GM18907 (cell line): ENCODE measurements around the gene TCEANC2.

ENCODE experiments used
- ATAC-seq: cut with Tn5 transposase; IDR thresholded peaks from one replicate; pipeline ENCODE4 v1.9.1; 2021; ENCODE audit warnings: mild to moderate bottlenecking, moderate library complexity; ENCODE audit not compliant: unreplicated experiment

TCEANC2 gene

DNA sequence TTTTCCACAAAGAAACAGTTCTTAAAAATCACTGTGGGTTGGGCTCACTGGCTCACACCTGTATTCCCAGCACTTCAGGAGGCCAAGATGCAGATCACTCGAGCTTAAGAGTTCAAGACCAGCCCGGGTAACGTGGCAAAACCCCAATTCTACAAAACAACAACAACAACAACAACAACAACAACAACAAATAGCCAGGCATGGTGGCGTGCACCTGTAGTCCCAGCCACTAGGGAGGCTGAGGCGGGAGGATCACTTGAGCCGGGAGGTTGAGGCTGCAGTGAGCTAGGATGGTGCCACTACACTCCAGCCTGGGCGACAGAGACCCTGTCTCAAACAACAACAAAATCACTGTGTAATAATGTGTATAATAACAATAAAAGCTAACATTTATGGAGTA lies 58.6 kb downstream of the TCEANC2 start:
- ATAC-seq, result no peak

DNA sequence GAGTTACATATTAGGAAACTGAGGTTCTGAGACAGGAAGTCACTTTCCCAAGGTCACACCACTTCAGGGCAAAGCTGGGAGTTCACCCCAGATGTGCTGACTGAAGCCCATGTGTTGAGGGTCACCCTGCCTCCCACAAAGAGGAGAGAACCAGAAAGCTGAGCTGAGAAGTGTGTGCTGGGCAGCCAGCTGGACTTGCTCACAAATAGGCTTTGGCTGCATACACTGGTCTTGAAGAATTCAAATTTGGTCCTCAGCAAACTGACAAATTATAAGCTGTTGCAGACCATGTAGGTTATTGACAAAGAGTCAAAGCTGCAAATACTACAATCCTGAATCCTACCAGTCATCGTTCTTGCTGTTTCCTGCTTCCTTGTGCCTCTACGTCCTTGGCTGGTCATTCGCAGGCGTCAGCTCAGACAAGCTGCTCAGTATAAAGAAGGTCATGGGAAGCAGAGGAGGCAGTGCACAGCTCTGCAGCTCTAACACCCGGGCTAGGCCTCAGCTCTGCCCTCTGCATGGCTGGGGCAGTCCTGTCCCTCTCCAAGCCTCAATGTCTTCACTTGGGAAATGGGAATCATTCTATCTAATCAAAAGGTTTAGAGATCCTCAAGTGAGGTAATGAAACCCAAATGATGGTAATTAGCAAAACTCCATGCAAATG lies 59.4 kb downstream of the TCEANC2 start:
- no peak for ATAC-seq

DNA sequence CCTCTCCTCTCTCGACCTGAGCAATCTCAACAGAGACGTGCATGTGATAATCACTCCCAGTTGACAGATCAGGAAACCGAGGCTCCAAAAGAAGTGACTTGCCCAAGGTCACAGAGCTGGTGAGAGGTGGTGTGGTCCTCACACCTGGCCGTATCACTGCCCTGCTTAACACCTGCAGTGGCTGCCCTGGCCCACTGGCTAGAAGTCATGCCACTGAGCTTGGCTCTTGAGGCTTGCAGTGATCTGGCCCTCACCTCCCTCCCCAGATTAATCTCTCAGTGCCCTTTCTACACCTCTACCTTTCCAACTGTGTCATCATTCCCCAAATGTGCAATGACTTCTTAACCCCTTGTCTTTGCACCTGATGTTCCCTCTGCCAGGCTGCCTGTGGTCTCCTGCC lies 60.6 kb downstream of the TCEANC2 start:
- ATAC-seq, result no peak

DNA sequence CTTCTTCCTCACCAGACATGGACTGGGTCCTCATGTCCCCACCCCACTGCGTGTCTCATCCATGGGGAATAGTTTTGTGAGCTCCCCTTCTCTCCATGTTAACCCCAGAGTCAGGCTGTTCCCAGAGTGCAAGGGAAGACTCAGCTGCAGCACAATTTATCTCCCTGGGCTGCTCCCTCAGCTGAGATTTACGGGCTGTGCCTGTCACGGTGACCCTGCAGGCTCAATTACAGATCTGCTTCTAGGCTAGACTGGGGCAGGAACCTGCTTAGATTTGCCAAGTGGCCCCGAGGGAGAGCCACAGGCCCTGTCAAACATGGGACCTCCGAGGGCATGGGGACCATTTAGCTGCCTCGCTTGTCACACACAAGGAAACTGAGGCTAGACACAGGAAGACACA lies 61.5 kb downstream of the TCEANC2 start:
- no peak for ATAC-seq

DNA sequence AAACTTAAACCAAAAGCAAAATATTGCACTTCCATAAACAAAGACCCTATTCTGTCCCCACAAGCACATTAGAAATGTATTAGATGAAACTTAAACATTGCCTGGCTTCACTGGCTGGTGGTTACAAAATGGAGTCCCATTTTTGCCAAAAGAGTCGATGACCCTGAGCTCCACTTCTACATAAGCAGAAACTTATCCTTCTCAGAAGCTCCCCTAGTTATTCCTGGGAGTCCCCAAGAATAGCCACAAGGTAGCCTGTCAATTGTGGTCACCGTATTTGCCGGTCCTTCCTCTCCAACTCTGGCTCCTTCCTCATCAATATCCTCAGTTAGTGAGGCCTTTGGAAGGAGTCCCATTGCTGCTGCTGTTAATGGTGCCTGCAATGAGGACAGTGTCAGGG lies 62.1 kb downstream of the TCEANC2 start:
- no peak for ATAC-seq

DNA sequence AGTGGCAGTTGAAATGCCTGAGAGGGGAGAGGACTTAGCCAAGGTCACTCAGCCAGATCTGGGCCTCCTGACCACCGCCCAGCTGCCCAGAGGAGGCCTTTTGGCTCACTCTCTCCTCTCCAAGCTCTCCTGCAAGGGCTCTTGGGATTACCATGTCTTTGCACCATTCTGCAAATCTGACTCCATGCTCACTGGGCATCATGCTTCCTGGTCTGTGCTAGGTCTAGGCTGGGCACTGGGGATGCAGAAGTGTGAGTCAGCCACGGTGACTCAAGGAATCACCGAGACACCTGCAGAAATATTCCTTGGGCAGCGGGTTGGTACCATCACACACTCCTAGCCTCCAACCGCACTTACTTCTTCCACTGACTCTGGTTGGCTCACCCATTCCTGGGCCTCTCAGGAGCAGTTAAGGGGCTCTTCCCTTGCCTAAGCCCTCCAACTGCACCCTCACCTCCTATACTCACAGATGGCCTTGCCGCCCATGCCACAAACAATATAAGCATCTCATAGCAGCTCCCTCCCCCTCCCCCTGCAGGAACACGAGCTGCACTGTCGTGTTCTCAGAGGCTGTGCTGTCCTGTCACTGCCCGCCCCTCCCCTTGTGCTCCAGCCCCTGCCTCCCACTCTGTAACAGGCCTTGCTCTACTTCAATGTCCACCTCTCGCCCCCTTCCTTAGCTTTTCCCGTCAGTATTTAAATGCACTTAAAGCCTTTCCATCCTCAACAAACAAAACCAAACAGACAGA lies 64.6 kb downstream of the TCEANC2 start:
- no peak for ATAC-seq

DNA sequence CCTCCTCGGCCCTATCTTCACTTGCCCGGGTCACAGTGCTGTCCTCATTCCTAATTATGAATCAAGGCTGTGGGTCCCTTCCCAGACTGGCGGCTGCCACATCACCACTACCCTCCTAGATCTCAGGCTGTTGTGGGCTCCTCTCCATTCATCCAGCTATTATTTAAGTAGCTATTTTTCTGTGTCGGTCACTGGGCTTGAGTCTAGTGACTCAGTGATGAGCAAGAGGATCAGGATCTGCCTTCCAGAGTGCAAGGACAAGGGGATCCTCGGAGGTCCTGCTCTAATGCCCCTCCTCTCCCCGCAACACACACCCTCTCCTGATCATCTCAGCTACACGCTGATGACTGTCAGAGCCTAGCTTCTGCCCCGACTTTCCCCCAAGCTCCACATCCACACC lies 65.3 kb downstream of the TCEANC2 start:
- no peak for ATAC-seq

DNA sequence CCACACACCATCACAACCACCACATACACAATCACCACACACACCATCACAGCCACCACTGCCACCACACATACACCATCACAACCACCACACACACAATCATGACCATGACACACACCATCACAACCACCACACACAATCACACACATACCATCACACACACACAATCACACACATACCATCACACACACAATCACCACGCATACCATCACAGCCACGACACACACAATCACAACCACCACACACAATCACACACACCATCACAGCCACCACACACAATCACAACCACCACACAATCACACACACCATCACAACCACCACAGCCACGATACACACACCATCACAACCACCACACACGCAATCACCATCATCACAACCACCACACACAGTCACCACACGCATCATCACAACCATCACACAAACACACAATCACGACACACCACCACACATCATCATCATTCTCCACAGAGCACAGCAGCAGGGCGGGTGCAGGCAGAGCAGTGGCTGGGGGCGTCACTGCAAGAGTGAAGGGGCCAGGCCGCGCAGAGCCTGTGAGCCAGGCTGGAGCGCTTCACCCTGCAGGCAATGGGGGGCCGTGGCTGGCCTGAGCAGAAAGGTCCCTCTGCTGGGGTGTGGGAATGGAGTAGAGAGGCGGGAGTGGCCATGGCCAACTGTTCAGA lies 66.8 kb downstream of the TCEANC2 start:
- ATAC-seq, result no peak

DNA sequence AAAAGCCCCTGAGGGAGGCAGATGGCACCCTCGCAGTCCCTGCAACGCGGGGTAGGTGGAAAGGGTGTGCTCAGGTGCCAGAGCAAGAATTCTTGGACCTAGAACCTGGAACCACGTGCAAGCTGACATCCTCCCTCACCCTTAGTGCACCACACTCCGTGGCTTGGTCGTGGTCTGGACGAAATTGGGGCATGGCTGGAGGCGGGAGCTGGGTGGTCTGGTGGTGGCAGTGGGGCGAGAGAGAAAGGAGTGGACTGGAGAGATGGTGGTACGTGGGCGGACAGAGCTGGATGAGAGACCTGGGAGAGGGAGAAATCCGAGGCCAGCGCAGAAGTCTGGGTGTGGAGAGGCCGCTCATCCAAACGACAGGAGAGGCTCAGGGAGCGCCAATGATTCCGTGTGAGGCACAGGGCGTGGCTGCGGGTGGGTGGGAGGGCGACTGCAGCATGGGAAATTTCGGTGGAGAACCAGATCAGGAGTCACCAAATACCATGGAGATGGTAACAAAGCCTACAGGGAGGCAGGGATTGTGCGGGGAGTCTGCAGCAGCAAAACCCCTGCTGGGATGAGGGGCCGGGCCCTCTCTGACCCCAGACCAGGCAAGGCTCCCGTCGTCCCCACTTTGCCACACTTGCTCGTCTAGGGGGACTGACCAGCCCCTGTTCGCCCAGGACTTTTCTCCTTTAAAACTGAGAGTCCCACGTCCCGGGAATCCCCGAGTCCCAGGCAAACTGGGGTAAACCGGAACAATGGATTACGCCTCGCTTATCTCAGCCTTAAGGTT lies 67.5 kb downstream of the TCEANC2 start:
- ATAC-seq, result no peak

DNA sequence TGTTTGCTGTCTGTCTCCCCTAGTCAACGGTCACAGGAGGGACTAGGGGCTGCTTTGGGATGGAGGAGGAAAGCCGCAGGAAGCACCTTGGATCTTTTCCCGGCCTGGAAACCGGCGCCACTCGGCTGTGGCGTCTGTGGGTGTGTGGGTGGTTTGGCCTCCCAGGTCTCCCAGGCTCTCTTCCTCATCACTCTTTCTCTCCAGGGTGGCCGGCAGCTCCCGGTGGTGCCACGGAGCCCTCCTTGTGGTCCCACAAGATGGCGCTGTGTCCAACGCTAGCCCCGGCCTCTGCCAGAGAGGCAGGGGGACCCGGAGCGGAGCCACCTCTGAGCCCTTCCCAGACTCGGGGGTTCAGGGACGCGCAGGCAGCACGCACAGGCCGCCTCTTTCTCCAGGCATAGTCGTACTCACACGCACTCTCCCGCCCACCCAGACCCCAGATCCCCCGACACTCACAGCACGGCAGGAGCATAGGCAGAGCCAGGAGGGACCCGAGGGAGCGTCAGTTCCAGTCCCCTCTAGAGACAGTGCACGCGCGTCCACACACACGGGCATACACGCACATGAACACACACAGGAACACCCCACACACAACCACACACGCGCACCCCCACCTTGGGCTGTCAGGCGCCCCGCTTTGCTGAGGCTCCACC lies 68.2 kb downstream of the TCEANC2 start:
- ATAC-seq, result no peak

DNA sequence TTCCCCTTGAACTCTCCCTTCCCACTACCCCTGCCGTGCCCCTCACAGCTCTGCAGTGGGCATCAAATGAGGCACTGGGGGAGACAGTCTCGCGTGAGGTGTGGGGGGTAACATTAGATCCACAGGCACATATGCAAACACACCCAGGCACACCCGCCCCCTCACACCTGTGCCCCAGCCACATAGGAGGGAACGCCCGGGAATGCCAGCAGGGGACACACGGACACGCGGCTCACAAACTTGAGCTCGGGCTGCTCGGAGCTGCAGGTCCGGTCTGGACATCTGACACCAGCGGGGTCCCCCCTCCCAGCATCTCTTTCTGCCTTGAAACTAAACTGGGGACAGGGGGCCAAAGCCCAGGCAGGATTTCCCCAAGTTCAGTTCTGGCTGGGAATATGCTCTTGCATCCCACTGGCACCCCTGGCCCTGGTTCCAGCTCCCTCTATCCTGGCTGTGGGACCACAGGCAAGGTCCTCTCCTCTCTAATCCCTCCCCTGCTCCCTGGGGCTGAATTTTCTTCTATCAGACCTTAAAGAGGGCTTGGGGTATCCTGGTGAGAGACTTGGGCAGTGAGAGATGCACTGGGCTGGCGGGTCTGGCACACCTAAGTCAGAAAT lies 68.8 kb downstream of the TCEANC2 start:
- no peak for ATAC-seq

DNA sequence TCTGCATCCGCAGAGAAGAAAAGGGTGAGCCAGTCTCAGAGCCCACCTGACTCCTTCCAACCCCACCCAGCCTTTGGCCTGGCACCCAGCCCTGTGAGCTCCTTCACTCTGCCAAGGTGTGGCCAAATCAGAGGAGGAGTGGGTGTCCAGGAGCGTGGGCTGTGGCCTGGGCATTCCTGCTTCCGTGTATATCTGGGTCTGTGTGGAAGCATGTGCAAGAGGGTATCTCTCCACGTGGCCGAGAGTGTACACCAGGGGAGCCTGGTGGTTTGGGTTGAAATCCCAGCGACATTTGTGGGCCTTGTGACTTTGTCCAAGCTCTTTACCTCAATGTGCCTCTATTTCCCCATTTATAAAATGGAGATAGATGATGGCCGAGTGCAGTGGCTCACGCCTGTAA lies 69.6 kb downstream of the TCEANC2 start:
- ATAC-seq, result no peak

DNA sequence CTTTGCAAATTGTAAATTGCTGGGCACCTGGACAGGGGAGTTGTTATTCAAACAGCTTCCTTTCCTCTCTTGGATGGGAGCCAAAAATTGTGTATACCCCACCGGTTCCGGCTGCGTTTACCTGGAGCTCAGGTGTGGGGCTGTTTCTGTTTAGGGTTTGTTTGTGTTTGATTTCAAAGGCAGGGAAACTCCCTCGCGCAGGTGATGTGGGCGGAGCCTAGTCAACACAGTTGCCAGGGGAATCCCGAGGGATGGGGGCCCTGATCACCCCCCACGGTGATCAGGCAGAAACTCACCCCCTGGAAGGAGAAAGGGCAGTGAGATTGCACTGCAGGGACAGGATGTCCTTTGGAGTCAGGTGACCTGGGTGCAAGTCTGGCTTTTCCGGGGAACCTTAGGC lies 71.1 kb downstream of the TCEANC2 start:
- no peak for ATAC-seq

DNA sequence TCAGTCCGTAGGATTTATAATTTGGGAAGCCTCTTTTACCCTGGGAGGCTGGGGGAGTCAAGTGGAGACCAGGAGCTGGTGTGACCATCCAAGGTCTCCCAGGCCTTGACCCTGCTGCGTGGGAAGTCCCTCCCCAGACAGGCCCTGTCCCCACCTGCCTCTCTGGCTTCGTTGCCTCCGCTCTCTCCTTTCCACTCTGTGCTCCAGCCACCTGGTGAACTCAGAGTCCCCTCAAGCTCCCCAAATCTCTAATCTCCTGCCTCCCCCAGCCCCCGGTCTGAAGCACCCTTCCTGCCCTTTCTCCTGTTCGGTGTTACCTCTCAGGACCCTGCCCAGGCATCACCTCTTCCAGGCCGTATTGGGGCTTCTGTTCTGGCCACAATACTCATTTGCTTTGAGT lies 71.5 kb downstream of the TCEANC2 start:
- ATAC-seq, result no peak

DNA sequence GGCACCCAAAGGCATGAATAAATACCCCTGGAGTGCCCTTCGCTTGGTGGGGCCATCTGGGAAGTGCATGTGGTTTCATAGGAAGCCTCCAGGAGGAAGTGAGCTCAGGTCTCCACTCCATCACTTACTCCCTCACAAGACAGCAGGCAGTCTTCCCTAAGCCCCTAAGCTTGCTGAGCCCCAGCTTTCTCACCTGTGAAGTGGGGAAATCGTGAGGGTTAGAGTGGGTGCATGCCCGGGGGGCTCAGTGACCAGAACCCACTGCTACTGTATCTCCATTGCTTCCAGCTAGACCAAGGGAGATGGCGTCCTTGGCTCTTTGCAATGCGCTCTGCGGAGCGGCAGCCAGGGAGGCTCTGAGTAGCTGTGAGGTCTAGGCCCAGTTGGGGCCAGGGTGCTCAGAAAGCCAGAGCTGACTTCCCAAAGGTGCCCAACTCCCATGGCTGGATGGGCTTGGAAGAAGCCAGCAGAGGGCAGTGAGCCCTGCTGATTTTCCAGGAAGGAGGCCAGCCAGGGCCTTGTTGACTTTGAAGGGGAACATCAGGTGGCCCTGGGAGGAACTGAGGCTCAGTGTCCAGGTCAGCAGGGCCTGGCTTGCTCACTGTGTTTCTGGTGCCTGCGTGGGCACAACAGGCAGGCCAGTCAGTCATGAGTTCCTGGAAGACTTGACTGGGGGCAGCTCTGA lies 72.1 kb downstream of the TCEANC2 start:
- ATAC-seq, result no peak

DNA sequence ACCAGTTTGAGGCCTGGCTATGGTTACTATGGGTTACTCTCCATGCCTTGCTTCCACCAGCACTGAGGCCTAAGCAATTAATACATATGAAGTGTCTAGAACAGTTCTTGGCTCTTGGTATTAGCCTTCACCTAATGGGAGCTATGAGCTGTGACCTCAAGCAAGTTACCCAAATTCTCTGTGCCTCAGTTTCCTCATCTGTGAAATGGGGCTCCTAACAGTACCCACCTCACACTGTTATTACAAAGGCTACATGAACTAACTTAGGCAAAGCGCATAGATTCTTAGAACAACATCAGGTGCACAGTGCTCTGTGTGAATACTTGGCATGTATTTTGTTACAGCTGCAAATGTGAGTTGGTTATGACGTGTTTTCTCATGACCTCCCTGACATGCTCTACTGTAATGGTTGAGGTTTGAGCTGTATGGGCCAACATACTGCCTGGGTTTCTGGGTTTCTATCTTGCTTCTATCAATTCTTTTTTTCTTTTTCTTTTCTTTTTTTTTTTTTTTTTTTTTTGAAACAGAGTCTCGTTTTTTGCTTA lies 72.9 kb downstream of the TCEANC2 start:
- no peak for ATAC-seq

DNA sequence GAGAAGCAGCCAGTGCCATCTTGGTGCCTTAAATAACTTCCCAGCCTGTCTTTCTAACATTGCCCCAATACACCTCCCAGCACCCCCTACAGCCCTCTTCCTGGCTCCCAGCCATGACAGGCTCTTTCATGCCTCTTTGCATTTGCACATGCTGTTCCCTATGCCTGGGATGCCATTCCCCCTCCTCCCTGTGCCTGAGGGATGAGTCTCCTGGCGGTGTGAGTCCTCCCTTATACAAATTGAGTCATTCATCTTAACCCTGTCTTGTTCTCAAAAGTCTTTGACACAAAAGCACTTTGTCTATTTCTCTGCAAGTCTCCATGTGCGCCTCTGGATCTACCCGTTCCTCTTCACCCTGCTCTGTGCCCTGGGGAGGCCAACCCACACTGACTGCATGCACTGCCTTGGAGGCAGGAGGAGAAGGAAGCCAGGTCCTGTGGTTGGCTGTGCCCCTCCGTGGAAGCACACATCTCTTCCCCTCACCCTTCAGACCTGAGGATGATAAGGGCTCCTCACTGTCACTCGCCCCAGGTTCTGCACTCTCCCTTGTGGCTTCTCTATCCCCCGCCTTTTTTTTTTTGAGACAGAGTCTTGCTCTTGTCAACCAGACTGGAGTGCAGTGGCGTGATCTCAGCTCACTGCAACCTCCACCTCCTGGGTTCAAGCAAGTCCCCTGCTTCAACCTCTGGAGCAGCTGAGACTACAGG lies 74.3 kb downstream of the TCEANC2 start:
- no peak for ATAC-seq

DNA sequence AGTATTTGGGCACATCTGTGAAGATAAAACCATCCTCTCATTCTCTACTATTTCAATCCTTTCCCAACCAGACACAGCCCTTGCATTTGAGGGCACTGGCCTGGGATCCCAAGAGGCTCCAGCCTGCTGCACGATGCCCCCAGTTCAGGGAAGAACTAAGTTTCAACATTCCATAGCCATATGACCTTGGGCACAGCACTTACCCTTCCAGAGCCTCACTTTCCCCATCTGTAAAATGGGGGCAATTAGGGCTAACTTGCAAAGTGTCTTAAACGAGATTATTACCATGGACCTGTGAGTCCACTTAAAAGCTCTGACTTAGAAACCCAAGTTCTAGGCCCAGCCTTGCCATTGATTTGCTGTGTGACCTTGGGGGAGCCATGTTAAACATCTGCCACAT lies 76.5 kb downstream of the TCEANC2 start:
- no peak for ATAC-seq

DNA sequence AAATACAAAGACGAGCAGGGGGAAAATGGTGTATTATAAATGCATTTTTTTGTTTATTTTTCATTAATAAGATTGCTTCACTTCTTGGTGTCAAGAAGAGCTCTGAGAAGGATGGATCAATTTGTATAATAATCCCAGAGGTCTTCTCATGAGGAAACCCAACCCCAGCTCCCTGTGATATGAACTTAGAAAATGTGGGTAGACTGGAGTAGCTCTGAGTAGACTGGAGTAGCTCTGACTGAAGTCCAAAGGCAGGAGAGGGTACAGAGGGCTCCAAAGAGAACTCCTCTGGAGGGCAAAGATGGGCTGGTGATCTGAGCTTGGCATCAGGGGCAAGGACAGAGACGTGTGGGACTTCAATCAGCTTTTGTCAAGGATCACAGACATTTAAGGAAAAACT lies 78.0 kb downstream of the TCEANC2 start:
- ATAC-seq, result no peak
